ENCODE measurements around the gene DSE.

DSE gene

DNA sequence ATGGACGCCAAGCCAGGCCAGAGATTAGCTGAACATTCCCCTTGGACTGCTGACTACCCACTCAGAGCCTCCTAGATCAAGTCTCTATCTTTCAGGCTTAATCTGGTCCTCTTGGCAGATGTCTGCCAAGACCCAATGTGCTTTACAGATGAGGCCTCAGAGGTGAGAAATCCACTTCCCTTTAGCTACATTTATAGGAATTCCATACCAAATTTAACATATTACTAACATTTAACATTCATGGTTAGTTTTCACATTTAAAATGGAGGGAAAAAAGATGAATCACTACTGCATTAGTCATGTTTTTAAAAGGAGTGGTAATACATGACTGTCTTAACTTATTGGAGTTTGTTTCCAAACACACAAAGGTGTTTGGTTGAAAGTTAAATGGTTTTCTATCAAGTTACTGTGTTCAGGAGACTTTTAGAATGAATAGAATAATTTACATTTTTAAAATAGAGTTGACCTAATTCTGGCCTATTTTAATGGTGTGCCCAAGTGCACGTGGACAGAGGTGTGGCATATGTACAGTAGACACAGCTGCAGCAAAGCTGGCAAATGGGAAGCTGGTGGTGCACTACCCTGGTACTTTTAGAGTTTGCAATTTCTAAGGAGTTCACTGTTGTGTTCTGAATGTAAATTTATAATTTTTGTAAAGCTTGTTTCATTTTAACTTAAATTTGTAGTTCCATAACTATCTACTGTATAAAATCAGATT, 48.5 kb downstream of the DSE start:
- DNase-seq, result no peak

DNA sequence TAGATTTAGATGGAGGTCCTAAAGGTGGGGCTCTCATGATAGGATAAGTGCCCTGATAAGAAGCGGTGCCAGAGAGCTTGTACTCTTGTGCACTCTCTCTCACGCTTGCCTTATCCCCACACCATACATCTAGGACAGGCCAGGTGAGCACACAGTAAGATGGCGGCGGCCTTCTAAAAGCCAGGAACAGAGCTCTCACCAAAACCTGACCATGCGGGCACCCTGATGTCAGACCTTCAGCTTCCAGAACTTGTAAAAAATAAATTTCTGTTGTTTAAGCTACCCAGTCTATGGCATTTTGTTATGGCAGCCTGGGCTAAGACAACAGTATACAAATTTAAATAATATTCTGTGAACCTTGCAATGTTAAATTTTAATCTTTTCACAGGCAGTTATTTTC, 49.6 kb downstream of the DSE start:
- DNase-seq, result no peak

DNA sequence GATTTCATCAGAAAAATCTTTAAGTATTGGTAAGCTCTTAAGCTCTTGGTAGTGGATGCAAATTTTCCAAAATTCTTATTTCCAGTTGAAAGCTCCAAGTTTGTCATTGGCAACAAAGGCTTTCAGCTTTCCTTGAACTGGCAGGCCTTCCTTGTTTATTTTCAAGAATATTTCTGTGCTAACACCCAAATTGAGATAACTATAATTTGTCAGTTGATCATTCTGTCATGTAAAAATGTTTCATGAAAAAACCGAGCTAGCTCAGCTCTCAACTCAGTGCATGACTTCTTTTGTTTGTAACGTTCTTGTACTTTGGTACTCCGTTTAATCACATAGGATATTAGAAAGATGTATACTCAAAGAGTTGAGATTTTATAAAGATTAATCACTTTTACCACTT, 51.5 kb downstream of the DSE start:
- DNase-seq, result no peak

DNA sequence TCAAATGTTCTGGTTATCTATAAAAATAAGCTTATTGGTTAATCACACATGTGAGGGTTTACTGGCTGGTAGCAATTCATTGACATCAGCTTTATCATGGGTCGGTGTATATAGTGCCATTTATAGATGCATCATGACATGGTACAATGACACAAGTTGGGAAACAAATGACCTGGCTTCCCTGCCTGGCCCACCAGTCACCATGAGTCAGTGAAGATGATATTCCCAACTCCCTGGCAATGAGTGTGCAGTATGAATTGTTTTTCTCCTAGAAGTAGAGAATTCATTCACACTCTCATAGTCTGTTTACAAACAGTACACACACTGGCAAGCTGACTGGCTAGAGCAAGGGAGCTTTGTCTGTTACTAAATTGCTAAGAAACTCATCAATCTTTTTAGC, 53.3 kb downstream of the DSE start:
- peak; percentile 14 to 20 for DNase-seq

DNA sequence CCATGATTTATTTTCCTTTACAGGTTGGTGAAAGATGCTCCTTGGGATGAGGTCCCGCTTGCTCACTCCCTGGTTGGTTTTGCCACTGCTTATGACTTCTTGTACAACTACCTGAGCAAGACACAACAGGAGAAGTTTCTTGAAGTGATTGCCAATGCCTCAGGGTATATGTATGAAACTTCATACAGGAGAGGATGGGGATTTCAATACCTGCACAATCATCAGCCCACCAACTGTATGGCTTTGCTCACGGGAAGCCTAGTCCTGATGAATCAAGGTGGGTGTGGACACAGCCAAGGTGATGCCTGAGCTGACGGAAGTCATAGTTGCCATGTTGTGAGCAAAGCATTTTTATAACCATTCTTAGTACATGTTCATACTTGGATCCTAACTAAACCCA, 55.8 kb downstream of the DSE start:
- no peak for DNase-seq

DNA sequence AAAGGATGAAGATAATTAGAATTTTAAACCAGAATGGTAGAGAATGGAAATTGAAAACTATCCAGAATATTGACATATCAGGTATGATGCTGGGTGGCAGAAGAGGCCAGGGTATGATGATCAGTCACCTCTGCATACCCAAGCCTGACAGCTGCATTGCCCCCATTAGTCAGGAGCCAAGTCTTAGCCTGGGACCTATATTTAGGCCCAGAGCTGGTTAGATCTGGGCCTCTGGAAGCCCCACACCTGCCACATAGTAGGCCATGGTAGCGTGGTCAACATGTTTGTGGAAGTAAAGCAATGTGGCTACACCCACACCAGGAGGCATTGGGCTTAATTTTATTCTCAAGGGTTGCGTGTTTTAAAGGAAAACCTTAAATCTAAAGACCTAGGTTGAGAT, 58.4 kb downstream of the DSE start:
- no peak for DNase-seq

DNA sequence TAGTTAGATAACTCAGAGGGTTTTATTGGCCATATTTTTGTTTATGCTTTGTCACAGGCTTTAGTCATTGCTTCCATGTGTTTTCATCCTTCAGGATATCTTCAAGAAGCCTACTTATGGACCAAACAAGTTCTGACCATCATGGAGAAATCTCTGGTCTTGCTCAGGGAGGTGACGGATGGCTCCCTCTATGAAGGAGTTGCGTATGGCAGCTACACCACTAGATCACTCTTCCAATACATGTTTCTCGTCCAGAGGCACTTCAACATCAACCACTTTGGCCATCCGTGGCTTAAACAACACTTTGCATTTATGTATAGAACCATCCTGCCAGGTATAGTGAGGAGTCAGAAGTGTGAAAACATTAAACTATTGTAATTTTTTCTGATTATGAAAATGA, 60.1 kb downstream of the DSE start:
- DNase-seq, result no peak

DNA sequence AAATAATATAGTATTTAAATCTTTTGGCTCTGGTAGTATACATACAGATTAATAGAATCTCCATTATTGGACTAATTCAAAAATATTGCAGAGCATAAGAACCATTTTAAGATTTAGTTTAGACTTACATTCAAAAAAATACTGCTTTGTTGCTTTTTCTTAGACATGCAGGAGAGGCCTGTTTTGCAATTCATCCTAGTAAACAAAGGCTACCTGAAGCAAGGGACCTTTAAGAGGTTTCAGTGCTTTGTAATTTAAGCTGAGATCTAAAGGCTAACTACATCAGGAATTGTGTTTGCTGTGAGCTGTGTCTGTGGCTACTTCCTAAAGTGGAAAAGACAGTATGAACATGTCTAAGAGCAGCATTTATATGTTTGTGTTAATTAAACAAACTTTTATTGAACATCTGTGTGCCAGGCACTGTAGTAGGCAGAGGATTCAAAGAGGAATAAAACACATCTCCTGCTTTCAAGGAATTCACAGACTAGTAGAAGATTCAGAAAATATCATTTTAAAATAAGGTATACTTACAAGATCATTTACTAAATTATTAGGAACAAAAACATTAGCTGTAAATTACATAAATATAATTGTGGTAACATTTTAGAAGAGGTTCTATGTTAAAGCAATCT, 61.3 kb downstream of the DSE start:
- DNase-seq, result no peak

DNA sequence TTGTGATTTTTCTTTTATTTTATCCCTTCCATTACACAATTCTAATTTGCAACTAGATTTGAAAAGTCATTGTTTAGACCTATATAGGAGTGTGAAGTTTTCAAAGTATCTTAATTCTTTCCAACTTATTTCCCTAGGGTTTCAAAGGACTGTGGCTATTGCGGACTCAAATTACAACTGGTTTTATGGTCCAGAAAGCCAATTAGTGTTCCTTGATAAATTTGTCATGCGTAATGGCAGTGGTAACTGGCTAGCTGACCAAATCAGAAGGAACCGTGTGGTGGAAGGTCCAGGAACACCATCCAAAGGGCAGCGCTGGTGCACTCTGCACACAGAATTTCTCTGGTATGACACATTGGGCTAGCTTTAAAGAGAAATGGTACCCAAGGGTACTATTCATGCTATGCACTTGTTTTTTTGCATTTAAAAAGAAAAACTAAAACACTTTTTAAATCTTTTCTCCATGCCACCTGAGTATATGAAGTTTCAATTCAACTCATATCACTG, 62.5 kb downstream of the DSE start:
- no peak for DNase-seq

DNA sequence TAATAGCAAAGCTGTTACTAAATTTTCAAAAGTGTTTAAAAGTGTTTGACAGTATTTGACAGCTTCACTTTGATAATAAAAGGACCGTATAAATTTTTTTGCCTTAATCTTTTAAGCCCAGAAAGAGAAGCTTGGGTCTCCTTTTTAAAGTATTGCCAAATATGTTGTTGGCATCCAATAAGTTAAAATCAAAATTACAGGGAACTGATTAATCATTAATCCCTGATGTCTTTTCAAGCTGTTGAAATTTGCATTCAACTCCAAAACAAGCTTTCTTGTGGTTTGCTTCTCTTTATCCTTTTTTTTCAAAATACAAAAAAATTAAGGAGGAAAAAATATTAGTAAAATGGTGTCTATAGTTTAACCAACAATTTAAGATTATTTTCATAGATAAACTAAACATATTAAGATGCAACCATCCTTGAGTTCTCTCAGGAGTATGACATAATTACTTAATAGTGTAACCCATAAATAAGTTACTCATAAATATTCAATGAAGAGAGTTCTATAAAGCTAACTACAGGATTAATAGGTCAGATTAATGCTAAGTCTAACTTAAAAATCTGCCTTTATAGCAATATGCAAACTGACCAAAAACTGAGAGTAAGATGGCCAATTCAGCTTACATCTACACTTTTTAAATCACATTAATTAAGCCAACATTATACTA, 63.4 kb downstream of the DSE start:
- DNase-seq, result no peak

DNA sequence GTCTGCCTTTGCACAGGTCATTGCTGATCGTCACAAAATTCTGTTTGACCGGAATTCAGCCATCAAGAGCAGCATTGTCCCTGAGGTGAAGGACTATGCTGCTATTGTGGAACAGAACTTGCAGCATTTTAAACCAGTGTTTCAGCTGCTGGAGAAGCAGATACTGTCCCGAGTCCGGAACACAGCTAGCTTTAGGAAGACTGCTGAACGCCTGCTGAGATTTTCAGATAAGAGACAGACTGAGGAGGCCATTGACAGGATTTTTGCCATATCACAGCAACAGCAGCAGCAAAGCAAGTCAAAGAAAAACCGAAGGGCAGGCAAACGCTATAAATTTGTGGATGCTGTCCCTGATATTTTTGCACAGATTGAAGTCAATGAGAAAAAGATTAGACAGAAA, 65.8 kb downstream of the DSE start:
- DNase-seq, result no peak

DNA sequence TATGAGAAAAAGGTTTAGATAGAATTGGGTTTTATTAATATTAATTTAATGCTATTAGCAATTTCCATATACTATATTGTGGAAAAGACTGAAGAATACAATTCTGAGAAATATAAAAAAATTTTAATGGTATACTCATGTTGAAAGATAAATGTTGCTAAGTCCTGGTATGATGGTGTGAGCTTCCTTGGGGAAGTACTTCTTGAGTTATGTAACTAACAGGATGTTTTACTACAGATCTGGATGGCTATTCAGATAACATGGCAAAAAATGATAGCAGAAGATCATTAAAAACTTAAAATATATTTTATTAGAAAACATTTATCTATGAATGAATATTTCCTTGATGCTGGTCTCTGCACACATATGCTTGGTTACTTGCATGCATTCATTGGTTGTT, 66.9 kb downstream of the DSE start:
- no peak for DNase-seq

DNA sequence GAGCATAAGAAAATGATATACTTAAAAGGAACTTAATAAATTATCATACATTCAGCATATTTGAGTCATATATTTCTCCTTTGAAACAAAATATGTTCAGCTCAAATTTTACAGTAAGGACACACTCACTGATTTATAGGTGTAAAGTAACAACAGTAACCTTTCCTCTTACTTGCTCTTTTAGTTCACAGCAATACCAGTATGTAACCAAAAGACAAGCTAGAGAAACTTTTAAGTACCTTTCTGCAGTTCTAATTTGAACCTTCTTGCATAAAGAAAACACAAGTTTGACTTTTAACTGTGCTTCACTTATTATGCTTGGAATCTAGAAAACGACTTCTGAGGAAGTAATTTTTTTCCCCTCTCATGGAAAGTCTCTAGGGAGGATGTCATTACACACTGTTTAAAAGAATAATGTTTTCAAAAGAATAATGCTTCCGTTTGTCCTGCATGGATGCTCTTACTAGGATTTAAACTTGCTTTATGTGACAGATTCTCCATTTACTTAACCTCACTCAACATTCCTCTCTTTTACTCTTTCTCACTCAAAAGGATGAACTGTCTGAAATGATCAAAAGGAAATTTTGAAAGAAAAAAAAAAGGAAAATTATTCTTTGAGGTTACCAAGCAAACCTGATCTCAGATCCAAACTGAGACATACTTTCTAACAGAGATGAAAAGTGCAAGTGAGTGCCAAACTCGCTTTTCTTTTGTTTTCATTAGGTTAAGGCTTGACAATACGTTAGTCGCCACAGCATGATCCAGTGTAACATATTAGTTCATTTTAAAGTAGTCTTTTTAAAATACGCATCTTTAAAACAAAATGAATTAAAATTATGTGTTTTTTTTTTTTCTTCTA, 68.1 kb downstream of the DSE start:
- no peak for DNase-seq

DNA sequence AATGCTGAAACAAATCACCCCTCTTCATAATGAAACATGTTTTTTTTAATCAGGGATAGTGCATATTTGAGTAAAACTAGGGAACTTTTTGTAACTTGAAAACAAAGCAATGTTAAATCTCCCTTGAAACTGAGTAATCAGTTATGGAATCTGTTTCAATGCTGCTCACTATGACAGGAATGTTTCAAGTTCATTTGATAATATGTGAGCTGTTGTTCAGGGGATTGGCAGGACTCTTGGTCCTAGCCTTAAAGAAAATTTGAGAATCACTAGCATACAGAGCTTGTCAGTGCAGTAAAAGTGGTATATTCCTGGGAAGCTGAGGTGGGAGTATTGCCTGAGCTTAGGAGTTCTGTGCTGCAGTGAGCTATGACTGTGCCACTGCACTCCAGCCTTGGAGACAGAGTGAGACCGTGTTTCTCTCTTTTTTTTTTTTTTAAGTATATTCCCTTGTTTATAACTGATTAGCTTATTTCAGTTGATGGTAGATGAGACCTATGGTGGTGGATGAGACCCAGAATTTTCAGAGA, 68.8 kb downstream of the DSE start:
- DNase-seq, result no peak

DNA sequence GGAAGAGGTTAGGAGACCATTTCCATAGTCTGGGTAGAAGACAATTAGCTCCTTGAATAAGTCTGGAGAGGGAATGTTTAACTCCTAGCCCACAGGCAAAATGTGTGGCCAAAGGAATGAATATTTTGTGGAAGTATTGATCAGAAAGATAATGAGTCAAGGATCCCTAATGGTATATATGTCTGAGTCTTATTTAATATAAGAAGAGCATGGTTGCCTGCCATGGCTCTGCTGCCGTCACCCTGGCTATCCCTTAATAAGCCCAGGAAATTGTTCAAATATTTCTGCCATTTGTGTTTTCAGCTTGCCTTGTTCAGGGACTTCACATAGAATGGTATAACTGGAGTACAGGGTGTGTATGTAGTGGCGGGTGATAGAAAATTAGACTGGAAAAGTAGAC, 72.4 kb downstream of the DSE start:
- no peak for DNase-seq

DNA sequence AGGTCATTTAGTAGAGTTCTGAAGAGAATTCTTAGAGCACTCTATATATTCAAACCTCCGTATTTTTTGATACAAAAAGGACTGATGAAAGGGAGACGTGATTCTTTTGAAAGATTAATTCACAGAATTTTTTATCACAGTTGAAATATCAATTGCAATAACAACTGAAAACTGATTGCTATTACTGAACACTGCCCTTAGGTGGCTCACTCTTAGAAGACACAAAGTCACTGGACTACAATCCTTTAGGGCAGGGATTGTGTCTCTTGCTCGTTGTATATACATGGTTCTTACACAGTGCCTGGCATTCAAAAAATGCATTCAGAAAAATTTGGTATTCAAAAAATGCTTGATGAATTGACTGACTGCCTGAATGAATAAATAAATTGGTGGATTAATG, 73.3 kb downstream of the DSE start:
- peak in 1 of 2 experiments; percentile 11 for DNase-seq

DNA sequence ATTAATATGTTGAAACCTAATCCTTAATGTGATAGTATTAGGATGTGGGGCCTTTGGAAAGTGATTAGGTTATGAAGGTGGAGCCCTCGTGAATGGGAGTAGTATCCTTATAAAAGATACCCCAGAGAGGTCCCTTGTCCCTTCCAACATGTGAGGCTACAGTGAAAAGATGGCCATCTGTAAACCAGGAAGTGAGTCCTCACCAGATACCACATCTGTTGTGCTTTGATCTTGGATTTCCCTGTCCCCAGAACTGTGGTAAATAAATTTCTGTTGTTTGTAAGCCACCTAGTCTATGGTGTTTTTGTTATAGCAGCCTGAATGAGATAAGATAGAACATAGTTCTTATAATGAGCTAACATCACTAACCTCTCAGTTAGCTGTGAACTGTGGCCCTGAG, 73.8 kb downstream of the DSE start:
- DNase-seq, result no peak

DNA sequence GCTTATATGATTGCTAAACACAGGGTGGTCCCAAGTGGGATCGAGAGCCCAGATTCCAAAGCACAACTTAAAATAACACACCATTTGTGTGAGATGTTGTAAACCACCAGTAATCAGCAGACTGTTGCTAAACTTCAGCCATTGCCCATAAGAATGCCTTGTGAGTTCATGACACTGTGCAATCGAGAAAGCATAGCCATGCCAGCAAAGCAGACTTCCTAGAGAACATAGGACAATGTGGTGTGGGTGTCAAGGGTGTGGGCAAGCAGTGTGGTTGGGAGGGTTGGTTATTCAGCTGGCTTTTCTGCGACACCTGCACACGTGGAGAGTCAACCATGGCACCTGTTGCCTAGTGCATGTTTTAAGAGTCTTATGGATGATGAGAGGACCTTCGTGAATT, 74.4 kb downstream of the DSE start:
- peak; percentile 70 to 80 for DNase-seq

DNA sequence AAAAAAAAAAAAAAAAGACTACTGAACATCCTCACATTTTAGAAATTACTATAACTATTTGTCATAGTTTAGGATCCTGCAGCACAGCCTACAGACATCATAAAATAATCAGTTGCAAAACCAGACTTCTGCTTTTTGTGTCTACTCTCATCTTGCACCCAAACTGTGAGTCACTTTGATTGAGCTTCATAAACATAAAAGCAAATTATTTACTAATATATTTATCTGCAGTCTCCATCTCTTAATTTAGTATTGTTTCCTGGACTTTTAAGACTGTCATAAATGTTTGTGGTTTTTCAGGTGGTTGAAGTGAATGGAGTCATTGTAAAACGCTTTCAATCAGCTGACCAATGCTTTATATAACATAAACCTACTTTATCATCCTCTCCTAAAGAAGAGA, 75.7 kb downstream of the DSE start:
- DNase-seq, result no peak

DNA sequence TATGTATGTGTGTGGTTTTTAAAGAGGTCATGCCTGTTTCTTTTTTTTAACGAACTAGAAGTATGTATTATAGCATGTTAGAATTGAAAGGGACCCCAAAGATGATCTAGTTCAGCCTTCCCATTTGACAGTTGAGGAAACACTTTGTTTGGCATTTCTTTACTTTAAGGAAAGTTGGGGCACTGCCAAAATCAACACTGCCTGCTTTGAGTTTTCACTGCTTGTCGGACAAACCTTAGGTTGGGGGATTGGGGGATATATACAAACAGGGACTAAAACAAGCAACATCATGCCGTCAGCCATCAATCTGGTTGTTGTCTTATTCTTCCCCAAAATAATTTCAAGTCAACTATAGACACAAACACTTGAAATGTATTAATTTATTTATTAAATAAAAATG, 76.3 kb downstream of the DSE start:
- DNase-seq, result peak in 1 of 2 experiments; percentile 11

DNA sequence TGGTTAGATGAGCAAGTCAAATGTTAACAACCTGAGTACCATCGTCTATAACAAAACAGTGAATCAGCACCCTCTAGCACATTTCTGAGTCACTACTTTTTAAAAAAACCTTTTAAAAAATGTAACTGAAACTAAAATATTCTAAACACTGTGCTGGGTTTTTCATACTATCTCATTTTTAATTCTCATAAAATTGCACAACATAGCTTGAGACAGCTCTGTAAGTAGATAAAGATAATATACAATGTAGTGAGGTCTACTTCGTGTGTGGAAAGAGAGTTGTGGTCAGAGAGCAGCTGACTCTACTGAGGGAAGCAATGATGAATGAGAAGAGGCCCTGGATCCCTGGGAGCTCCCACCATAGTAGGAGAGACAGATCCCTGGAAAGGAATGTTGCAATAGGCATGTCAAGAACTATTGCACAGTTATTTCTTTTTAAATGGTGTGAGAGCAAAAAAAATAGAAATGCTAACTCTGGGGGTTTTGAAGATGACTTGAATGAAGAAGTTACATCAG, 76.8 kb downstream of the DSE start:
- DNase-seq, result no peak

DNA sequence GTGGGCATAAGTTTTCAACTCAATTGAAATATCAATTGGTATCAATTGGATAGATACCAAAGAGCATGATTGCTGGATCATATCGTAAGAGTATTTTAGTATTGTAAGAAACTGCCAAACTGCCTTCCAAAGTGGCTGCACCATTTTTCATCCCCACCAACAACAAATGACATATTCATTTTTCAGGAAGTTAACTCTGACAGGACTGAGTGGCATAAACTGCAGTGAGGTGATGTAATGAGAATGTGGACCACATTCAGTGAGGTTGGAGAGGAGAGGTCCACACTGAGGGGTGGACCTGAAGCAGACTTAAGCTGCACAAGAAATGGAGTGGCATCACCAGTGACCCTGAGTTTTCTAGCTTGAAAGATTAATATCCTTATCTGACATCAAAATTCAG, 78.8 kb downstream of the DSE start:
- DNase-seq, result no peak

DNA sequence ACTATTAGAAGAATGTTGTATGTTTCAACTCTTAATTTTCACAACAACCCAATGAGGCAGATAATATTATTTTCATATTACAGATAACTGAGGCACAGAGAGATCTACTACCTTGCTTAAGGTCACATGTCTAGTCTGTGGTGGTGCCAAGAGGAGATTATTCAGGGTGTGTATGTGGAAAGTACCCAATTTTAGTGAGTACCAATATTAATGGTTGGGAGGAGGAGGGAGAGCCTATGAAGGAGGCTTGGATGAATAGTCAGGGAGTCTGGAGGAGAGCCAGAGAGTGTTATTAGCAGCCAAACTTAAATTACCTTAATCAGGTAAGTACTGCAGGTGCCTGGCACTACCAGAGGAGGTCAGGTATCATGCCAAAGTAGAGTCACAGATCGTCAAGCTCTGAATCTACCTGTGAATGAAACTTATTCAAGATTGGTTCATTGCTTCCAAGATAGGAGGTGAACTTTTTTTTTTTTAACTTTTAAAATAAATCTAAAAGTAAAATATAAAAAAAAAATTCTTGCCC, 79.5 kb downstream of the DSE start:
- no peak for DNase-seq

Data from SHP77 (cell line).